ENCODE data around the gene NDUFS4.
"Not testable (repeated sequence)": the region's sequence is repeated elsewhere in the genome, so short reads cannot be mapped to it uniquely, and the experiment has no call there.

GRCh38 chr5:53540739-53541138, 19.7 kb upstream of the NDUFS4 start:
- TF ChIP-seq MTA1 (IDR thresholded peaks at IDR 0.05; ENCODE audit: borderline replicate concordance); CTCF (IDR thresholded peaks at IDR 0.05 in 2 of 3, conservative IDR thresholded peaks at IDR 0.05 in 1 of 3; ENCODE audit: insufficient read depth in 2 of 3, low read depth in 1 of 3, low read length in 3 of 3): not testable (repeated sequence)
